SU-DHL-6 (cell line): ENCODE results near the gene FOXO3.

ENCODE experiments used
- CTCF ChIP-seq: fragments of 200-600 bp; sonication (generic); IDR thresholded peaks from one replicate; pipeline ENCODE4 v1.5.1; 2017; ENCODE audit warnings: antibody characterized with exemption, mild to moderate bottlenecking, low read length, moderate library complexity; ENCODE audit not compliant: insufficient read depth, poor library complexity, severe bottlenecking
- EZH2phosphoT487 ChIP-seq: fragments of 200-600 bp; sonication (generic), shearing (Covaris generic); conservative IDR thresholded peaks from 2 replicates; pipeline ENCODE4 v1.6.1; 2018; ENCODE audit warnings: mild to moderate bottlenecking, antibody characterized with exemption, low read length, moderate library complexity, mixed read lengths

GRCh38 chr6:108622641-108623298, 62.1 kb downstream of the FOXO3 start:
- TF ChIP-seq CTCF (no peak), EZH2phosphoT487 (no peak)
